Subcutaneous abdominal adipose tissue (tissue), 5 donors: ENCODE measurements around the gene UBR3.

Source experiments
- H3K27ac ChIP-seq: one replicate; pipeline ENCODE4 v1.7.0; 2013; ENCODE audit warnings: low read depth, mild to moderate bottlenecking, inconsistent platforms, low read length, moderate library complexity
- H3K27me3 ChIP-seq, 5 donors: one replicate each; pipeline ENCODE4 v1.7.0; 2013; ENCODE audit warnings: low read length in 5 of 5, inconsistent platforms in 1 of 5; ENCODE audit not compliant: control insufficient read depth in 5 of 5, insufficient read depth in 4 of 5
- H3K36me3 ChIP-seq, 5 donors: one replicate each; pipeline ENCODE4 v1.7.0; 2013; ENCODE audit warnings: low read length in 5 of 5; ENCODE audit not compliant: control insufficient read depth in 5 of 5, insufficient read depth in 5 of 5
- H3K4me1 ChIP-seq, 5 donors: one replicate each; pipeline ENCODE4 v1.7.0; 2013; ENCODE audit warnings: low read length in 5 of 5, mild to moderate bottlenecking in 3 of 5, moderate library complexity in 1 of 5; ENCODE audit not compliant: control insufficient read depth in 5 of 5, insufficient read depth in 5 of 5
- H3K4me3 ChIP-seq, 5 donors: one replicate each; pipeline ENCODE4 v1.7.0; 2013; ENCODE audit warnings: low read length in 5 of 5, low read depth in 1 of 5
- H3K9ac ChIP-seq, 5 donors: one replicate each; pipeline ENCODE4 v1.7.0; 2013; ENCODE audit warnings: low read length in 5 of 5, mild to moderate bottlenecking in 4 of 5, moderate library complexity in 3 of 5
- H3K9me3 ChIP-seq, 5 donors: one replicate each; pipeline ENCODE4 v1.7.0; 2013; ENCODE audit warnings: low read length in 5 of 5; ENCODE audit not compliant: control insufficient read depth in 5 of 5
- donor health status: healthy.
- donor health status: healthy.
- donor health status: healthy.
- donor health status: healthy.
- donor health status: healthy.

UBR3 gene

GRCh38 chr2:170076189-170076588 is 248.9 kb downstream of the UBR3 start:
- no peaks in the 10 kb centered on the region for H3K9me3 ChIP-seq
- no peak overlapping the region for H3K27ac ChIP-seq
- no peak overlapping the region for H3K4me3 ChIP-seq
- peaks cover 15 to 29% (median 28%) of the 10 kb centered on the region in 5 donors for H3K36me3 ChIP-seq
- no peak overlapping the region for H3K9ac ChIP-seq
- peaks cover 0 to 8% (median 4%) of the 10 kb centered on the region in 5 donors for H3K4me1 ChIP-seq
- H3K27me3 ChIP-seq = no peaks in the 10 kb centered on the region

DNA sequence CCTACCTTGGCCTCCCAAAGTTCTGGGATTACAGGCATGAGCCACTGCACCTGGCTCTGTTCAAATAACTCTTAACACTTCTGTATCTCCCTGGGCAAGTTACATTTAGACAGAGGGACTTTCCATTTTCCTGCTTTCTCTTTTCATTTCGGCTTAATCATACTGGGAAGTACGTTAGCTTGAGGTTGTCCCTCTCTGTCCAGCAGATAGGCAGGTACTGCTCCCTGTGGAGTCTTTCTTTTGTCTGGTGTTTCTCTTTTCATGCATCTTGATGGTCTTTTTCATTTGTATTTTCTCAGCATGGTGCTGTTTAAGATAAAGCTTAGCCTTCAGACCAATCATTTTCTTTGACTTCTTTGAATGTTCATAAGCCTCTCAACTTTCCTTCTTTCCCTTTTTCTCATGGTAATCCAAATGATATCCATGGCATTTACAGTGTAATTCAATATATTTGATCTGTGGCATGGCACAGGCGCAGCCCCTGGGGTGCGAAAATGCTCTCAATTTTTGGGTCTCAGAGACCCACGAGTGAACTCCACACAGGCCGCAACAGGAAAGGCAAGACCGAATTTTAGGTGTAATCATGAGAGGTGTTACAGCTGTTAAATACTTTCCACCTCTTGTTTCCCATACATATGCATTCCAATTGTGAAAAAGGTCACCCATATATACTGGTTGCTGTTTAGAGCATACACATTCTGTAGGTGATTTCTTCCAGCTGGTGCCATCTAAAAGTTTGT is 250.7 kb downstream of the UBR3 start:
- Histone ChIP-seq H3K36me3 (peaks cover 22 to 42% (median 39%) of the 10 kb centered on the region in 5 donors), H3K9me3 (no peaks in the 10 kb centered on the region), H3K4me1 (peaks cover 0 to 4% (median 1%) of the 10 kb centered on the region in 5 donors), H3K4me3 (no peak overlapping the region), H3K9ac (no peak overlapping the region), H3K27ac (no peak overlapping the region), H3K27me3 (no peaks in the 10 kb centered on the region)

- Histone ChIP-seq H3K9me3 (no peaks in the 10 kb centered on the region), H3K4me1 (peaks cover 0 to 2% (median 0%) of the 10 kb centered on the region in 5 donors), H3K27me3 (no peaks in the 10 kb centered on the region), H3K9ac (no peak overlapping the region), H3K36me3 (peaks cover 22 to 32% (median 29%) of the 10 kb centered on the region in 5 donors), H3K27ac (no peak overlapping the region), H3K4me3 (no peak overlapping the region)
Observed at GRCh38 chr2:170084820-170085491, 257.7 kb downstream of the UBR3 start.

- H3K9me3 ChIP-seq = no peaks in the 10 kb centered on the region
- no peak overlapping the region for H3K4me3 ChIP-seq
- H3K27me3 ChIP-seq = no peaks in the 10 kb centered on the region
- no peak overlapping the region for H3K27ac ChIP-seq
- peaks cover 0 to 2% (median 0%) of the 10 kb centered on the region in 5 donors for H3K4me1 ChIP-seq
- peaks cover 11 to 25% (median 19%) of the 10 kb centered on the region in 5 donors for H3K36me3 ChIP-seq
- no peak overlapping the region for H3K9ac ChIP-seq
Observed at GRCh38 chr2:170086117-170086688, 258.9 kb downstream of the UBR3 start.

- Histone ChIP-seq H3K9ac (no peak overlapping the region), H3K4me3 (no peak overlapping the region), H3K4me1 (peaks cover 0 to 2% (median 0%) of the 10 kb centered on the region in 5 donors), H3K27me3 (no peaks in the 10 kb centered on the region), H3K27ac (no peak overlapping the region), H3K36me3 (peaks cover 7 to 22% (median 14%) of the 10 kb centered on the region in 5 donors), H3K9me3 (no peaks in the 10 kb centered on the region)
Observed at GRCh38 chr2:170086751-170087412, 259.6 kb downstream of the UBR3 start.

GRCh38 chr2:170087413-170087793 is 260.1 kb downstream of the UBR3 start:
- H3K4me1 ChIP-seq = peaks cover 0 to 2% (median 0%) of the 10 kb centered on the region in 5 donors
- H3K9ac ChIP-seq = no peak overlapping the region
- no peak overlapping the region for H3K4me3 ChIP-seq
- H3K36me3 ChIP-seq = peaks cover 5 to 16% (median 9%) of the 10 kb centered on the region in 5 donors
- no peaks in the 10 kb centered on the region for H3K27me3 ChIP-seq
- no peak overlapping the region for H3K27ac ChIP-seq
- H3K9me3 ChIP-seq = peaks cover 0 to 1% (median 0%) of the 10 kb centered on the region in 5 donors

- H3K27me3 ChIP-seq = no peaks in the 10 kb centered on the region
- no peak overlapping the region for H3K9ac ChIP-seq
Observed at GRCh38 chr2:170088776-170089175, 261.5 kb downstream of the UBR3 start.

GRCh38 chr2:170090229-170090628 is 263.0 kb downstream of the UBR3 start:
- H3K9me3 ChIP-seq = peaks cover 0 to 5% (median 0%) of the 10 kb centered on the region in 5 donors
- H3K36me3 ChIP-seq = peaks cover 0 to under 1% (median 0%) of the 10 kb centered on the region in 5 donors
- no peak overlapping the region for H3K9ac ChIP-seq
- no peaks in the 10 kb centered on the region for H3K27me3 ChIP-seq
- no peak overlapping the region for H3K27ac ChIP-seq
- no peak overlapping the region for H3K4me3 ChIP-seq
- peaks cover 0 to 2% (median 0%) of the 10 kb centered on the region in 5 donors for H3K4me1 ChIP-seq

More at GRCh38 chr2:170088776-170089175, 261.5 kb downstream of the UBR3 start:
- Histone ChIP-seq H3K9me3 (peaks cover 0 to 5% (median 0%) of the 10 kb centered on the region in 5 donors), H3K36me3 (peaks cover 0 to 14% (median 7%) of the 10 kb centered on the region in 5 donors), H3K4me1 (peaks cover 0 to 2% (median 0%) of the 10 kb centered on the region in 5 donors), H3K27ac (no peak overlapping the region), H3K4me3 (no peak overlapping the region)

- H3K27me3 ChIP-seq = no peaks in the 10 kb centered on the region
- H3K27ac ChIP-seq = no peak overlapping the region
- no peak overlapping the region for H3K4me3 ChIP-seq
- H3K9me3 ChIP-seq = peaks cover 0 to 5% (median 0%) of the 10 kb centered on the region in 5 donors
- H3K4me1 ChIP-seq = peaks cover 0 to 2% (median 0%) of the 10 kb centered on the region in 5 donors
- H3K9ac ChIP-seq = no peak overlapping the region
- H3K36me3 ChIP-seq = no peaks in the 10 kb centered on the region
Observed at GRCh38 chr2:170091436-170091835, 264.2 kb downstream of the UBR3 start.
